HG03520 (cell line): Measurements from ENCODE around the gene NOTCH1.

ENCODE experiments used
- ATAC-seq: cut with Tn5 transposase; IDR thresholded peaks from one replicate; pipeline ENCODE4 v1.9.1; 2021; ENCODE audit warnings: mild to moderate bottlenecking, moderate library complexity; ENCODE audit not compliant: unreplicated experiment

The NOTCH1 gene

GRCh38 chr9:136532799-136533774, 12.8 kb downstream of the NOTCH1 start:
- ATAC-seq, result no peak

DNA sequence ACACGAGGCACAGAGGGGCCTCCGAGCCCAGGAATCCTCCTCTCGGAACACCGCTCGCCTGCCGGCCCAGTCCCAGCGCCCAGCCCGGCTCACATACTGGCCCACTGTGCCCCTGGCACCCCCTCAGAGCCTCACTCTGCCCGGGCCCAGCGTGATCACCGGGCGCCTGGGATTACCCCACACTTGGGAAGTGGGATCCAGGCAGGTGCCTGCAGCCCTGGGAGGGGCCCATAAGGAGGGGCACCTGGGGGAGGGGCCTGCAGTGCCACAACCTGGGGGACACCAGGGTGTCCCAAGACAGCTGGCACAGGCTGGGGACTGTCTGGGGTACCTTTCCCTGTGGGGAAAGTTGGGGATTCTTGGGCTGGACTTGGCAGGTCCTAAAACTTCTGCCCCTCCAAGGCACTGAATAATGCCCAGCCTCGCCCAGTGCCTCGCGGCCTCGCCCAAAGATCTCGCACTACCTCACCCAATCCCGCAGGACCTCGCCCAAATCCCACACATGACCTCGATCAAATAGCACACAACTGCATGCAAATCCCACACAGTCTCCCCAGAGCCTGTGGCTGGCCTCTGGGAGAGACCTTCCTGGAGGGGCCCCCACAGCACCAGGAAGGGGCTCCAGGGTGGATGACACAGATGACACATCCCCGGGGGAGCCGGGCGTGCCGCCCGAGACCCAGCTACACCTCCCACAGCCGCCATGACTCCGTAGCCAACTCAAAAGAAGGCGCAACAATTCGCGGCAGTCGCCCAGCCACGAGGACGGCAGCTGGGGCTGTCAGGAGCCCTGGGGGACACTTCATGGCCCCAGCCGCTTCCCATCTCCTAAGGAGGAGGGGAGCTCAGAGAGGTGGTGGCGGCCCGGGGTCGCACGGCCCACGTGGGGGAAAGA, 13.7 kb downstream of the NOTCH1 start:
- ATAC-seq, result no peak

DNA sequence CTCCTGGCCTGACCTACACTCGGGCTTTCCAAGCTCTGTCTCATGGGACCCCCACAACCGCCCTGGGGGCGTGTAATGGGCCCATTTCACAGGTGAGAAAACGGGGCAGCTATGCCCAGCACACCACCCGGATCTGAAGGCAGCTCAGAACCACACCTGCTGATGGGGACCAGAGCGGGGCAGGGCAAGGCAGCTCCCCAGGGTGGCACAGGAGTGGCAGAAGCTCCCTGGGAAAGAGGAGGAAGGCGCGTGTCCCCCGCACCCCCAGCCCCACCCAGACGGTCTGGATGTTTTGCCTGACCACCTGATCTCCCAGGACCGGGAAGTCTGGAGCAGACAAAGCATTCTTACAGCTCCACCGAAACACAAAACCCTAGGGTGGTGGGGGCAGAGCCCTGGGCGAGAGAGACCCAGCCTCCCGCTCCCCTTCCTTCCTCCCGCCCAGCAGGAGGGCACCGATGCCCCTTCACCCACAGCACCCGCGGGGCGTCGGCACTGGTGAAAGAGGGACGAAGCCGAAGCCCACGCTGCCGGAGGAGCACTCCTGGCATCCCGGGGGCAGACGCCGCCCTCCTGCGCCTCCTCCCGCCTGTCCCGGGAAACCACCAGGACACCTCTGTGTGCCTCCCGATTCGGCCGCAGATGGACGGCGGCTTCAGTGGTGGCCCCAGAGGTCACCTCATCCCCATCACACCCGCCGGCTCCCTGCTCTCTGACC, 14.5 kb downstream of the NOTCH1 start:
- ATAC-seq, result no peak

GRCh38 chr9:136530461-136531089, 15.3 kb downstream of the NOTCH1 start:
- ATAC-seq, result no peak

DNA sequence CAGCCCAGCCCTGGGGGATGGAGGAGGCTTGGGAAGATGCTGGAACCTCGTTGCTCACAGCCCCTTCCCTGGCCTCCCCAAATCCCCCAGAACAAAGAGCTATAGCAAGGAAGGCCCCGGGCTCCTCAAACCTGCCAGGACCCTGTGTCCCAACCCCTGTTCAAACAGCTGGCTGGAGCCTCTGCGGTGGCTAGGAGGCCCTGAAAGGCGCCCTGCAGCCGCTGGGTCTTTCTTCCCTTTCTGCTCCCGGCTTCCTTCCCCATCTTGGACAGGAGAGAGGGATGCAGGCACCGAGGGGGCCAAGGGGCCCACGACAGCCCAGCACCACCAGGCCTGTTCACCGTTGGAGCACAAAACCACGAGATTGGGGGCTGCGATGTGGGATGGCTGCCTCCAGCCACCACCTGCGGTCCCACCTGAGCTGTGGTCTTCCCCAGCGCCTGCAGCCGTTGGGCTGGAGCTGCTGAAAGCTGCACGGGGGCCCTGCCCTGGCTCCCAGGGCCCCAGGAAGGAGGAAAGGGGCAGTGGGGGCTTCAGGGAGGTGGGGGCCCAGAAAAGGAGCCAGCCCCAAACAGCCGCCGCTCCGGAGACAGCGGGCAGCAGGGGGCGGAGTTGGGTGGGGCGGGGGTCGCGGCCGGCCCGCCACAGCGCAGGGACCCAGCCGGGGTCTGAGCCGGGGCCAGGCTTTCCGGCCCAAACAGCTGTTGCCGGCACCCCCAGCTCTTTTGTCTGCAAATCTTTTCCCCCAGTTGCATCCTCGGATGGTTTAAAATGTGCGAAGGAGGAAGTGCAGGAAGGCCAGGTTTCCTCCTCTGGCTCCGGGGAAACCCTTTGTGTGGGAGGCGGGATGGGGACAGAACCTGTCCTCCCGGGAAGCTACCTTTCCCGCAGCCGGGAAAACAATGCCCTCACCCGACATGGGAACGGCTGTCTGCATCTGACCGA, 16.1 kb downstream of the NOTCH1 start:
- no peak for ATAC-seq

DNA sequence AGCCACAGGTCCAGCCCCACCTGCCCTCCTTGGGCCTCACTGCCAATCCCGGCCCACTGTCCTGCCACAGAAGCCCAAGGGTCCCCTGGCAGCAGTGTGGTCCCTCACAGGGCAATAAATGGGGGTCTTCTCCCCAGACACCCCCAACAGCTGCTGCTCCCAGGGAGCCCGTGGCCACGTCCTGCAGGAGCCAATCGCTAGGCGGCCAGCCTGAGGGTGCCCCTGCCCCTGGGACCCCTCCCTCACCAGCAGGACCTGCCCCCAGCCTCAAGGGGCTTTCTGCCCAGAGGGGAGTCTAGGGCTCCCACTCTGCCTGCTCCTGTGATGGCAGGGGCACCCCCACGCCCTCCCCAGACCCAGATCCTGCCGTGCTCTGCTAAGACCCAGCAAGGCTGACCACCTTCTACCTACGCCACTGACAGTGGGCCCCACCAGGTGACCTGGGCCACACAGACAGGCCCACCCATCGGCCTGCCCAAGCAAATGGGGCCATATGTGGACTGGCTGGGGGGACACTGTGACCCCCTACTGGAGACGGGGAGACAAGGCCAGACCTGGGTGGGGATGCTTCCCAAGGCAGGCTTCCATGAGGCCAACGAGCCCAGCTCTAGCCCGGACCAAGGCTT, 17.0 kb downstream of the NOTCH1 start:
- no peak for ATAC-seq

- no peak for ATAC-seq
These were observed 17.8 kb downstream of the NOTCH1 start for GRCh38 chr9:136527721-136528710.

DNA sequence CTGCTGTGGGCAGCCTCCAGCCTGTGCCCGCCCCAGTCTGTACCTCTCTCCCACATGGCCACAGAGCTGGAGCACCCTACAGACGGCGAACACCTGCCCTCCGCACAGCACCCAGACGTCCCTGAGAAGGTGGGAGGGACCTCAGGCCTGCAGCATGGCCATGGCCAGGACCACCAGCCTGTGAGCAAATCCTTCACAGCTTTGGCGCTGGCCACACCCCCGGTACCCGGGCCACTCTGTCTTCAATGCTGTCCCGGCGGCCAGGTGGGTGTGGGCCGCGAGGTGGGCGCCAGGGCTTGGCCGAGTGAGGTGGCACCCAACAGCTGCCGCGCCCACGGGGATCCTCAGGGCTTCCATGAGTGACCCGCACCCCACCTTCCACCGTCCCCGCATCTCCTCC, 18.7 kb downstream of the NOTCH1 start:
- no peak for ATAC-seq

DNA sequence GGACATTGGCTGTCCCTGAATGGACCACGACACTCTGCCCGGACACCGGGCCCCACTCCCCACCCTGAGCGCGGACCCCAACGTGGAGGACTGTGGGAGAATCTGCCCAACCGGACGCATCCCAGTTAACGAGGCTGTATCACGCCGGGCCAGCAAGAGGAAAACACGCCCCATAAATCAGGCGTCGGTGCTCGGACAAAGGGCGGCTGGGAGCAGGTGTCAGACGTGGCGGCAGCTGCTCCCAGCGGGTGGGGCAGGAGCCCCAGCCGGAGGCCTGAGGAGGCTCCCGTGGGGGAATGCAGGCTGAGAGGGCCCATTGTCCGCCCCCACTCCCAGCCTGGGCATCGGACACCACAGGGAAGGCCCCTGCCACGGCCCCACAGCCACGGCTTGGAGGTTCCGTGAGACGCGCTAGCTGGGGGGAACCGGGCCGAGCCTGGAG, 19.2 kb downstream of the NOTCH1 start:
- no peak for ATAC-seq

GRCh38 chr9:136525841-136526499, 19.9 kb downstream of the NOTCH1 start:
- no peak for ATAC-seq

- no peak for ATAC-seq
These were observed 20.6 kb downstream of the NOTCH1 start for GRCh38 chr9:136525207-136525606.

- no peak for ATAC-seq
These were observed 23.3 kb downstream of the NOTCH1 start for GRCh38 chr9:136522314-136523237.

GRCh38 chr9:136521537-136521936, 24.3 kb downstream of the NOTCH1 start:
- ATAC-seq, result no peak

DNA sequence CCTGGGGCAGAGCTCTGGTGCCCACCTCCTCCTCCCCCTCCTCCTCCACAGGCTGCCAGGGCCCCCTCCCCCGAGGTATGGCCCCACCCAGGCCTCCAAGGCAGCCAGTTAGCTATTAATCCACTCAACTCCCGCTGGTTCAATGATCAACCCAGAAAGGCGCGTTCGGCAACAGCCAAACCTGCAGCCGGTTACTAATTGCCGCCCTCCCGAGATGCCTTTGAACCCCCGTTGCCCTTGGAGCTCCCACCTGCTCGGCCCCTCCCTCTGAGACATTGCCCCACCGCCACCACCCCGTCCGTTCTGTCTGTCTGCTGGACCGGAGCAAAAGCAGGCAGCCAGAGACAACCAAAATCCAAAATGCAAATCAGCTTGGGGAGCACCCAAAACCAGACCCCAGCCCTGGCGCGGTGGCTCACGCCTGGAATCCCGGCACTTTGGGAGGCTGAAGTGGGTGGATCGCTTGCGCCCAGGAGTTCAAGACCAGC, 25.8 kb downstream of the NOTCH1 start:
- ATAC-seq, result no peak

GRCh38 chr9:136519263-136520052, 26.4 kb downstream of the NOTCH1 start:
- ATAC-seq, result no peak
